Measurements from ENCODE around the gene CEP63. TPM values are rescaled to one million over a fixed set of nuclear protein-coding genes. Genes with fewer than 3 reads are reported as not detected.

Gene CEP63
- total and polyA plus RNA-seq, 2 experiments from 2014 or later: 15.1 to 53.9 TPM

DNA sequence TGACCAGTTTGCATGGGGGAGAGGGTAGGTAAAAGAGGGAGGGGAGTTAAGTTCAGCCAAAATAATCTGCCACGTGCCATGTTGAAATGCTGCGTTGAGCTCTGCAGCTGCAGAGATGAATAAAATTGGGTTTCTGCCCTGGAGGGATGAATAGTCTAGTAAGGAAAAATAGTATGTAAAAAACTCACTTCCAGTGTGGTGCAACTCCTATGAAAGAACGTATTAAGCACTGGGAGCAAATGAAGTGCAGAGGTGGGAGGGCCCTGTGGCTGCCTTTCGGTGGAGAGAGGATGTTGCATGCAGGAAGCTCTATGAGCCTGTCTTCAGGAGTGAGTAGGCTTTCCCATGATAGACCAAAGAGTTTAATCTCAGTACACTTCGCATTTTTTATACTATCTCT lies 8.6 kb downstream of the CEP63 start:
- Mint-ChIP-seq H3K9me3 (no peaks in the 10 kb centered on the region), H3K4me1 (peaks cover 4% of the 10 kb centered on the region), H3K4me3 (no peak overlapping the region), H3K27me3 (ENCODE audit: insufficient read depth, low read depth, poor library complexity) (no peaks in the 10 kb centered on the region), H3K27ac (no peak overlapping the region), H3K36me3 (ENCODE audit: low read depth) (peaks cover 15% of the 10 kb centered on the region)
- no peak overlapping the region for H2AFZ ChIP-seq
- H3K79me2 ChIP-seq (replicated peaks; ENCODE audit: insufficient read depth): peaks cover 56% of the 10 kb centered on the region
- DNase-seq (ENCODE audit: low spot score) (peak; percentile 9), ATAC-seq (no peak; the same call in 2 of the 3 replicates)
- no peaks in the 10 kb centered on the region for H3K36me3 ChIP-seq (ENCODE audit: insufficient read depth)
- no peak overlapping the region for H3K4me2 ChIP-seq
- no peaks in the 10 kb centered on the region for H3K4me1 ChIP-seq (ENCODE audit: insufficient read depth)
- H3F3A ChIP-seq (replicated peaks; ENCODE audit: low read depth): no peaks in the 10 kb centered on the region
- H4K20me1 ChIP-seq (replicated peaks; ENCODE audit: insufficient read depth): no peaks in the 10 kb centered on the region; the same call in 1 of the 2 replicates
- H3K27ac ChIP-seq (ENCODE audit: low read depth): no peak overlapping the region
- TF ChIP-seq ZNF331 (CRISPR knock-in tag; IDR thresholded peaks at IDR 0.05; ENCODE audit: low read depth): no peak
- TF ChIP-seq, protein P1, sequence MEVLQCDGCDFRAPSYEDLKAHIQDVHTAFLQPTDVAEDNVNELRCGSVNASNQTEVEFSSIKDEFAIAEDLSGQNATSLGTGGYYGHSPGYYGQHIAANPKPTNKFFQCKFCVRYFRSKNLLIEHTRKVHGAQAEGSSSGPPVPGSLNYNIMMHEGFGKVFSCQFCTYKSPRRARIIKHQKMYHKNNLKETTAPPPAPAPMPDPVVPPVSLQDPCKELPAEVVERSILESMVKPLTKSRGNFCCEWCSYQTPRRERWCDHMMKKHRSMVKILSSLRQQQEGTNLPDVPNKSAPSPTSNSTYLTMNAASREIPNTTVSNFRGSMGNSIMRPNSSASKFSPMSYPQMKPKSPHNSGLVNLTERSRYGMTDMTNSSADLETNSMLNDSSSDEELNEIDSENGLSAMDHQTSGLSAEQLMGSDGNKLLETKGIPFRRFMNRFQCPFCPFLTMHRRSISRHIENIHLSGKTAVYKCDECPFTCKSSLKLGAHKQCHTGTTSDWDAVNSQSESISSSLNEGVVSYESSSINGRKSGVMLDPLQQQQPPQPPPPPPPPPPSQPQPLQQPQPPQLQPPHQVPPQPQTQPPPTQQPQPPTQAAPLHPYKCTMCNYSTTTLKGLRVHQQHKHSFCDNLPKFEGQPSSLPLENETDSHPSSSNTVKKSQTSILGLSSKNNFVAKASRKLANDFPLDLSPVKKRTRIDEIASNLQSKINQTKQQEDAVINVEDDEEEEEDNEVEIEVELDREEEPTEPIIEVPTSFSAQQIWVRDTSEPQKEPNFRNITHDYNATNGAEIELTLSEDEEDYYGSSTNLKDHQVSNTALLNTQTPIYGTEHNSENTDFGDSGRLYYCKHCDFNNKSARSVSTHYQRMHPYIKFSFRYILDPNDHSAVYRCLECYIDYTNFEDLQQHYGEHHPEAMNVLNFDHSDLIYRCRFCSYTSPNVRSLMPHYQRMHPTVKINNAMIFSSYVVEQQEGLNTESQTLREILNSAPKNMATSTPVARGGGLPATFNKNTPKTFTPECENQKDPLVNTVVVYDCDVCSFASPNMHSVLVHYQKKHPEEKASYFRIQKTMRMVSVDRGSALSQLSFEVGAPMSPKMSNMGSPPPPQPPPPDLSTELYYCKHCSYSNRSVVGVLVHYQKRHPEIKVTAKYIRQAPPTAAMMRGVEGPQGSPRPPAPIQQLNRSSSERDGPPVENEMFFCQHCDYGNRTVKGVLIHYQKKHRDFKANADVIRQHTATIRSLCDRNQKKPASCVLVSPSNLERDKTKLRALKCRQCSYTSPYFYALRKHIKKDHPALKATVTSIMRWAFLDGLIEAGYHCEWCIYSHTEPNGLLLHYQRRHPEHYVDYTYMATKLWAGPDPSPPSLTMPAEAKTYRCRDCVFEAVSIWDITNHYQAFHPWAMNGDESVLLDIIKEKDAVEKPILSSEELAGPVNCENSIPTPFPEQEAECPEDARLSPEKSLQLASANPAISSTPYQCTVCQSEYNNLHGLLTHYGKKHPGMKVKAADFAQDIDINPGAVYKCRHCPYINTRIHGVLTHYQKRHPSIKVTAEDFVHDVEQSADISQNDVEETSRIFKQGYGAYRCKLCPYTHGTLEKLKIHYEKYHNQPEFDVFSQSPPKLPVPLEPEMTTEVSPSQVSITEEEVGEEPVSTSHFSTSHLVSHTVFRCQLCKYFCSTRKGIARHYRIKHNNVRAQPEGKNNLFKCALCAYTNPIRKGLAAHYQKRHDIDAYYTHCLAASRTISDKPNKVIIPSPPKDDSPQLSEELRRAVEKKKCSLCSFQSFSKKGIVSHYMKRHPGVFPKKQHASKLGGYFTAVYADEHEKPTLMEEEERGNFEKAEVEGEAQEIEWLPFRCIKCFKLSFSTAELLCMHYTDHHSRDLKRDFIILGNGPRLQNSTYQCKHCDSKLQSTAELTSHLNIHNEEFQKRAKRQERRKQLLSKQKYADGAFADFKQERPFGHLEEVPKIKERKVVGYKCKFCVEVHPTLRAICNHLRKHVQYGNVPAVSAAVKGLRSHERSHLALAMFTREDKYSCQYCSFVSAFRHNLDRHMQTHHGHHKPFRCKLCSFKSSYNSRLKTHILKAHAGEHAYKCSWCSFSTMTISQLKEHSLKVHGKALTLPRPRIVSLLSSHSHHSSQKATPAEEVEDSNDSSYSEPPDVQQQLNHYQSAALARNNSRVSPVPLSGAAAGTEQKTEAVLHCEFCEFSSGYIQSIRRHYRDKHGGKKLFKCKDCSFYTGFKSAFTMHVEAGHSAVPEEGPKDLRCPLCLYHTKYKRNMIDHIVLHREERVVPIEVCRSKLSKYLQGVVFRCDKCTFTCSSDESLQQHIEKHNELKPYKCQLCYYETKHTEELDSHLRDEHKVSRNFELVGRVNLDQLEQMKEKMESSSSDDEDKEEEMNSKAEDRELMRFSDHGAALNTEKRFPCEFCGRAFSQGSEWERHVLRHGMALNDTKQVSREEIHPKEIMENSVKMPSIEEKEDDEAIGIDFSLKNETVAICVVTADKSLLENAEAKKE (CRISPR knock-in tag; IDR thresholded peaks at IDR 0.05): no peak
- no peak for TF ChIP-seq POLR2AphosphoS5 (IDR thresholded peaks at IDR 0.05; ENCODE audit: low read depth)
- no peak for TF ChIP-seq STAT1 (IDR thresholded peaks at IDR 0.05; ENCODE audit: unreplicated experiment)
- no peak for TF ChIP-seq EZH2phosphoT487 (IDR thresholded peaks at IDR 0.05; ENCODE audit: unreplicated experiment)
- TF ChIP-seq REST (IDR thresholded peaks at IDR 0.05; ENCODE audit: unreplicated experiment): no peak
- no peak for TF ChIP-seq CTCF (conservative IDR thresholded peaks at IDR 0.05; ENCODE audit: low read depth in 2 of 2)
- H3K9me2 ChIP-seq (ENCODE audit: insufficient read depth): no peaks in the 10 kb centered on the region
- H3K4me3 ChIP-seq: no peak overlapping the region
- no peaks in the 10 kb centered on the region for H3K27me3 ChIP-seq (ENCODE audit: insufficient read depth)
